Endothelial cell of umbilical vein (primary cell): Measurements from ENCODE around the gene TMEM35B. TPM values are rescaled to one million over a fixed set of nuclear protein-coding genes. Genes with fewer than 3 reads are reported as not detected.
"Not testable (repeated sequence)": the region's sequence is repeated elsewhere in the genome, so short reads cannot be mapped to it uniquely, and the experiment has no call there.

Experiments used
- BruUV-seq: library from RNA; stranded (reverse); fragments of 400-500 nt; replicated peaks from 2 replicates; lab custom pipeline; 2021; lab: Mats Ljungman, UMichigan
- CTCF ChIA-PET: fragments of 300-600, 350-600 bp; sonication (Branson Sonifier 250); formaldehyde crosslinking; loops from one replicate; lab custom pipeline; 2021; ENCODE audit warnings: antibody characterized with exemption, inconsistent platforms; lab: Charles Lee
- POLR2A ChIA-PET: fragments of 300-600, 350-600 bp; sonication (Branson Sonifier 250); formaldehyde crosslinking; loops from one replicate; lab custom pipeline; 2021; ENCODE audit warnings: antibody characterized with exemption, inconsistent platforms; lab: Charles Lee
- DNase-seq: peaks from one replicate; pipeline ENCODE4 v3.0.0-alpha.2; 2011; ENCODE audit warnings: low read depth, low spot score
- FAIRE-seq: peaks from 2 replicates; lab custom pipeline; 2011; peaks lifted over from hg19 to GRCh38; lab: Jason Lieb, UNC
- H2AFZ ChIP-seq: 2 replicates; pipeline ENCODE4 v1.6.0; 2012; ENCODE audit warnings: low read depth, low read length, control low read depth, inconsistent platforms
- H3K27ac ChIP-seq: 2 replicates; pipeline ENCODE4 v1.5.1; 2011; ENCODE audit warnings: low read depth, mild to moderate bottlenecking, control low read depth, low read length, moderate library complexity; ENCODE audit not compliant: insufficient read depth
- H3K27me3 ChIP-seq, 2 experiments: 2 replicates each; pipeline versions ENCODE4 v1.6.0 to v1.6.1; 2011; ENCODE audit warnings: low read length in 2 of 2, mixed read lengths in 1 of 2; ENCODE audit not compliant: control insufficient read depth in 2 of 2, insufficient read depth in 2 of 2
- H3K36me3 ChIP-seq, 2 experiments: 2 replicates in 1 of 2; 3 replicates in 1 of 2; pipeline ENCODE4 v1.5.1; 2011; ENCODE audit warnings: low read length in 2 of 2, mild to moderate bottlenecking in 1 of 2, moderate library complexity in 1 of 2; ENCODE audit not compliant: control insufficient read depth in 2 of 2, insufficient read depth in 2 of 2; ENCODE audit errors: extremely low read depth in 1 of 2
- H3K4me1 ChIP-seq: 3 replicates; pipeline ENCODE4 v1.5.1; 2011; ENCODE audit warnings: mild to moderate bottlenecking, low read length; ENCODE audit not compliant: control insufficient read depth, insufficient read depth; ENCODE audit errors: extremely low read depth
- H3K4me2 ChIP-seq: 2 replicates; pipeline ENCODE4 v1.6.1; 2011; ENCODE audit warnings: low read length, control low read depth, mixed read lengths; ENCODE audit not compliant: insufficient read depth
- H3K4me3 ChIP-seq, 3 experiments: fragments of 200-600 bp in 1 of 3; sonication (generic), shearing (Covaris generic) in 1 of 3; replicated peaks in 1 of 3; 2 replicates each; pipeline ENCODE4 v1.5.1; 2011 to 2016; ENCODE audit warnings: control low read depth in 3 of 3, low read length in 3 of 3, mild to moderate bottlenecking in 2 of 3, inconsistent platforms in 1 of 3, low read depth in 1 of 3, moderate library complexity in 1 of 3; ENCODE audit not compliant: insufficient read depth in 1 of 3
- H3K79me2 ChIP-seq: 2 replicates; pipeline ENCODE4 v1.6.0; 2012; ENCODE audit warnings: low read length, inconsistent platforms; ENCODE audit not compliant: control insufficient read depth, insufficient read depth
- H3K9ac ChIP-seq: replicated peaks from 2 replicates; pipeline ENCODE3; 2011; ENCODE audit warnings: low read length, control low read depth; ENCODE audit not compliant: insufficient read depth; ENCODE audit errors: extremely low read depth
- H3K9me1 ChIP-seq: replicated peaks from 3 replicates; pipeline ENCODE4 v1.6.0; 2011; ENCODE audit warnings: mild to moderate bottlenecking, low read length; ENCODE audit not compliant: control insufficient read depth, insufficient read depth; ENCODE audit errors: extremely low read depth
- H3K9me3 ChIP-seq: replicated peaks from 2 replicates; pipeline ENCODE4 v1.5.1; 2012; ENCODE audit warnings: low read length, inconsistent platforms; ENCODE audit not compliant: control insufficient read depth, insufficient read depth
- H4K20me1 ChIP-seq: replicated peaks from 2 replicates; pipeline ENCODE3; 2011; ENCODE audit warnings: mild to moderate bottlenecking, low read length; ENCODE audit not compliant: control insufficient read depth, insufficient read depth; ENCODE audit errors: extremely low read depth
- EZH2 ChIP-seq: IDR thresholded peaks from 2 replicates; pipeline ENCODE4 v1.6.1; 2012; ENCODE audit warnings: borderline replicate concordance, low read depth, mild to moderate bottlenecking, moderate library complexity, low read length, inconsistent platforms; ENCODE audit not compliant: severe bottlenecking
- FOS ChIP-seq: IDR thresholded peaks from 2 replicates; pipeline ENCODE4 v1.6.1; 2011; ENCODE audit warnings: mild to moderate bottlenecking, low read length, moderate library complexity, borderline replicate concordance; ENCODE audit not compliant: insufficient read depth
- GATA2 ChIP-seq: IDR thresholded peaks from 2 replicates; pipeline ENCODE4 v1.7.0; 2011; ENCODE audit warnings: low read depth, mild to moderate bottlenecking, moderate library complexity, mixed read lengths, low read length; ENCODE audit not compliant: insufficient read length, insufficient read depth
- JUN ChIP-seq: IDR thresholded peaks from 2 replicates; pipeline ENCODE4 v1.6.1; 2011; ENCODE audit warnings: borderline replicate concordance, low read depth; ENCODE audit not compliant: insufficient read length, insufficient read depth
- POLR2A ChIP-seq: IDR thresholded peaks from 2 replicates; pipeline ENCODE4 v1.6.1; 2012; ENCODE audit warnings: low read depth, mild to moderate bottlenecking, control low read depth, low read length
- POLR2AphosphoS5 ChIP-seq: IDR thresholded peaks from 2 replicates; pipeline ENCODE4 v1.6.1; 2012; ENCODE audit warnings: low read depth, mild to moderate bottlenecking, control low read depth, low read length, moderate library complexity; ENCODE audit not compliant: insufficient read depth
- dilution Hi-C: fragments of 300-500 bp; cut with MboI; formaldehyde crosslinking; loops from one replicate; pipeline ENCODE4 v1.15.0; 2019; ENCODE audit warnings: low sequenced_read_pairs; ENCODE audit not compliant: extremely low pct_ligation_motif_present
- intact Hi-C: fragments of 100-400 bp; cut with micrococcal nuclease; formaldehyde crosslinking; loops from one replicate; pipeline ENCODE4 v1.10.0; 2022
- polyA plus RNA-seq, 4 experiments: library from polyadenylated mRNA; depleted of rRNA in 3 of 4; stranded (reverse) in 3 of 4; unstranded in 1 of 4; fragments of >200 nt; gene quantifications; 2 replicates each; pipeline versions ENCODE4 v1.2.1 to v1.2.3, GENCODE V29; 2011 to 2012; ENCODE audit warnings: missing spikeins in 1 of 4
- total RNA-seq: library from RNA; stranded (reverse); gene quantifications from 2 replicates; pipeline ENCODE4 v1.2.3, GENCODE V29; 2021
- TF ChIP-seq, protein P1 (sequence below): IDR thresholded peaks from 2 replicates; pipeline ENCODE4 v1.6.1; 2011; ENCODE audit not compliant: insufficient read depth, insufficient read length

The TMEM35B gene
- total and polyA plus RNA-seq, 2 donors (not counting 3 experiments of a cell fraction or from before 2014, with no cell fraction given) = 18.7 to 46.2 TPM

DNA sequence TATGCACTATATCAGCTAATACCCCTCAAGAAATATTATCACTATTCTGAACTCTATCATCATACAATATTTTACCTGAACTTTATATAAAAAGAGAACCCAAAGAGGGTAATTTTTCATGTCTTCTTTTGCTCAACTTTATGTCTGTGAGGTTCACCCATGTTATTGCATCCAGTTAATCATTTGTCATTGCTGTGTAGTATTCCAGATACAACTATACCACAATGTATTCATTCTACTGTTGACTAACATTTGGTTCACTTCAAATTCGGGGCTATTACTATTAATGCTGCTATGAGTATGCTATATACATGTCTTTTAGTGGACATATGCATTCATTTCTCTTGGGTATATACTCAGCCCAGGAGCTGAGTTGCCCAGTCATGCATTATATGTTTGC lies 34.7 kb downstream of the TMEM35B start:
- no peaks in the 10 kb centered on the region for H3K27me3 ChIP-seq
- POLR2A ChIA-PET = no interaction called here
- no peaks in the 10 kb centered on the region for H3K36me3 ChIP-seq
- no peak for DNase-seq
- no peak for TF ChIP-seq JUN
- TF ChIP-seq POLR2A = no peak
- TF ChIP-seq, protein P1, sequence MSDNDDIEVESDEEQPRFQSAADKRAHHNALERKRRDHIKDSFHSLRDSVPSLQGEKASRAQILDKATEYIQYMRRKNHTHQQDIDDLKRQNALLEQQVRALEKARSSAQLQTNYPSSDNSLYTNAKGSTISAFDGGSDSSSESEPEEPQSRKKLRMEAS = no peak
- TF ChIP-seq FOS = no peak
- no peak for TF ChIP-seq POLR2AphosphoS5
- no peak for TF ChIP-seq GATA2
- no peak for TF ChIP-seq EZH2
- FAIRE-seq = no peak
- intact Hi-C loops = no loop called here
- H3K9me3 ChIP-seq = no peaks in the 10 kb centered on the region
- H3K4me3 ChIP-seq = no peak overlapping the region
- H3K9me1 ChIP-seq = no peaks in the 10 kb centered on the region
- dilution Hi-C loops = no loop called here
- BruUV-seq = no TSS peak
- H3K9ac ChIP-seq = no peak overlapping the region
- H4K20me1 ChIP-seq = no peaks in the 10 kb centered on the region
- CTCF ChIA-PET = interaction anchor here (0.5 to 1.9 kb wide), 3 partner anchors 10 to 257 kb away, joined by 3 to 5 read pairs (median 3); no protein-coding TSS in a partner anchor
- no peak overlapping the region for H3K4me2 ChIP-seq
- no peak overlapping the region for H3K27ac ChIP-seq
- H3K4me1 ChIP-seq = no peaks in the 10 kb centered on the region
- no peak overlapping the region for H2AFZ ChIP-seq
- no peaks in the 10 kb centered on the region for H3K79me2 ChIP-seq

DNA sequence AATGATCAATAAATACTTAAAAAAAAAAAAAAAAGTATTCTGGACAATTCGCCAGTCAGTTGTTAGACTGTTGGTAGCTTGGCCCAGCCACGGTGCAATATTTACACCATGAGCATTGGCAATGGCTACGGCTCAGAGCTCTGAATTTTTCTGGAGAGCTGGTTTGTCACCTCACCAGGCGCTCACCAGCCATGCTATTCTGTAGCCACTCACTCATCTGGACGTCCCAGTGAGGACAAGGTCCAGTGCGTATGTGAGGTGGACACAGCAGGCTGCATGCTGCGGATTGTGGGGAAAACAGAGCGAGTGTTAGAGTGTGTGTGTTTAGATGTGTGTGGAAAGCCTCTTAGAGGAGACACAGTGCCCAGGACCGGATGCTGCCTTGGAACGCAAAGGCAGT lies 36.4 kb downstream of the TMEM35B start:
- H3K27ac ChIP-seq, H3K9me3 ChIP-seq, H3K4me2 ChIP-seq, H3K4me1 ChIP-seq, H3K4me3 ChIP-seq, dilution Hi-C loops, H3K79me2 ChIP-seq, H3K36me3 ChIP-seq, intact Hi-C loops, H3K27me3 ChIP-seq, FAIRE-seq, POLR2A ChIA-PET, H3K9me1 ChIP-seq, H4K20me1 ChIP-seq, BruUV-seq, H2AFZ ChIP-seq, DNase-seq, H3K9ac ChIP-seq: not testable (repeated sequence)
- CTCF ChIA-PET = interaction anchor here (1.9 kb wide), 1 partner anchor 12 kb away, joined by 5 read pairs; no protein-coding TSS in a partner anchor

DNA sequence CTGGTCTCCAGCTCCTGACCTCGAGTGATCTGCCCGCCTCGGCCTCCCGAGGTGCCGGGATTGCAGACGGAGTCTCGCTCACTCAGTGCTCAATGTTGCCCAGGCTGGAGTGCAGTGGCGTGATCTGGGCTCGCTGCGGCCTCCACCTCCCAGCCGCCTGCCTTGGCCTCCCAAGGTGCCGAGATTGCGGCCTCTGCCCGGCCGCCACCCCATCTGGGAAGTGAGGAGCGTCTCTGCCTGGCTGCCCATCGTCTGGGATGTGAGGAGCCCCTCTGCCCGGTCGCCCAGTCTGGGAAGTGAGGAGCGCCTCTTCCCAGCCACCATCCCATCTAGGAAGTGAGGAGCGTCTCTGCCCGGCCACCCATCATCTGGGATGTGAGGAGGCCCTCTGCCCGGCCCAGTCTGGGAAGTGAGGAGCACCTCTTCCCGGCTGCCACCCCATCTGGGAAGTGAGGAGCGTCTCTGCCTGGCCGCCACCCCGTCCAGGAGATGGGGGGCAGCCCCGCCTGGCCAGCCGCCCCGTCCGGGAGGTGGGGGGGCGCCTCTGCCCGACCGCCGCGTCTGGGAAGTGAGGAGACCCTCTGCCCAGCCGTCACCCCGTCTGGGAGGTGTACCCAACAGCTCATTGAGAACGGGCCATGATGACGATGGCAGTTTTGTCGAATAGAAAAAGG lies 37.4 kb downstream of the TMEM35B start:
- CTCF ChIA-PET, H4K20me1 ChIP-seq, dilution Hi-C loops, DNase-seq, H3K9me1 ChIP-seq, H3K79me2 ChIP-seq, FAIRE-seq, H3K4me1 ChIP-seq, H3K27ac ChIP-seq, H3K36me3 ChIP-seq, H2AFZ ChIP-seq, intact Hi-C loops, H3K9me3 ChIP-seq, H3K4me2 ChIP-seq, H3K4me3 ChIP-seq, H3K27me3 ChIP-seq, BruUV-seq, H3K9ac ChIP-seq, POLR2A ChIA-PET: not testable (repeated sequence)
